ENCODE measurements around the gene MRGPRF.

Gene MRGPRF, protein sequence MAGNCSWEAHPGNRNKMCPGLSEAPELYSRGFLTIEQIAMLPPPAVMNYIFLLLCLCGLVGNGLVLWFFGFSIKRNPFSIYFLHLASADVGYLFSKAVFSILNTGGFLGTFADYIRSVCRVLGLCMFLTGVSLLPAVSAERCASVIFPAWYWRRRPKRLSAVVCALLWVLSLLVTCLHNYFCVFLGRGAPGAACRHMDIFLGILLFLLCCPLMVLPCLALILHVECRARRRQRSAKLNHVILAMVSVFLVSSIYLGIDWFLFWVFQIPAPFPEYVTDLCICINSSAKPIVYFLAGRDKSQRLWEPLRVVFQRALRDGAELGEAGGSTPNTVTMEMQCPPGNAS

DNA sequence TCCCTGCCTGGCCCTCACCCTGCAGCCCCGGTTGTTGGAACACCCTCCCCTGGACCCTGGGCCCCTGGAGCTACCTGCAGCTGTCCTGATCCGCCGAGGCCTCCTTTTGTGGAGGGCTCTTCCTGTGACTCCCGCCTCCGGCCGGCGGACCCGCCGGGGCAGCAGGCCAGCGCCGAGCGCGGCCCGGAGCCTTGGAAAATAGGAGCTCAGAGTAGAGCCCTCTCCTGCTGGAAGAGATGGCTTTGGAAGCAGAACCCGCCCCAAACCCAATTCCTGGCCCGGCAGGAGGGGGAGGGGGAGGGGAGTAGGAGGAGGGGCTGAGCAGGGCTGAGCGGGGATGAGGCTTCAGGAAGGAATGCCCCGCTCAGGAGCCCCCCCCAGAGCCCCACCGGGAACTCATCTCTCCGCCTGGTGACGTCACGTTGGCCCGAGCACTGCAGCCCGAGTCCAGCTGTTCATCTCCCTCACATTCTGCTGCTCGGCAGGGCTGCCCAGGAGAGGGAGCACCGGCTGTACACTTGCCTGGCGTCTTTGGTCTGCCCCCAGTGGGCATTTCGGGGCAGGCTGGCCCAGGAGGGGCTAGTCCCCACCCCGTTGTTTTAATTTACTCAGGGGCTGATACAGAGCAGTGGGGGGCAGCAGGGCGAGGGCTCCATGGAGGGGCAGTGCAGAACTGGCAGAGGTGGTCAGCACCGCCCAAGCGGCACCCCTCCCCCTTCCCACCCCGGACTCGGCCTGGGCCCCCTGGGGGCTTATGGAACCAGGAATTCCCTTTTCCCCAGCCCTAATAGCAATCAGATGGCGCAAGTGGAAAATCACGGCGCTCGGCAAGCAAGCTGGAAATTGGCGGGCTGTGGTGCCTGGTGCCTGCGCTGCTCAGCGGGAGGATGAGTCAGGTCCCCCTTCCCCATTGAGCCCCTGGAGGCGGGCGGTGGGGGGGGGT, at the start of gene MRGPRF:
Gene MRGPRF (minus strand): TSS at position 238 of the 943 bp plus-strand sequence. CDS start 3,345 bp downstream, outside the sequence.
- Mint-ChIP-seq H3K4me3 (no peak within 1 kb of the TSS), H3K4me1 (peaks cover 6% of the 10 kb centered on the region), H3K9me3 (no peaks in the 10 kb centered on the region), H3K27me3 (peaks cover 89% of the 10 kb centered on the region), H3K27ac (no peak within 1 kb of the TSS), H3K36me3 (no peaks in the 10 kb centered on the region)
- DNase-seq = no peak
- CTCF ChIA-PET = interaction anchor here (0.7 kb wide), 1 partner anchor 9 kb away, joined by 3 read pairs; no protein-coding TSS in a partner anchor

DNA sequence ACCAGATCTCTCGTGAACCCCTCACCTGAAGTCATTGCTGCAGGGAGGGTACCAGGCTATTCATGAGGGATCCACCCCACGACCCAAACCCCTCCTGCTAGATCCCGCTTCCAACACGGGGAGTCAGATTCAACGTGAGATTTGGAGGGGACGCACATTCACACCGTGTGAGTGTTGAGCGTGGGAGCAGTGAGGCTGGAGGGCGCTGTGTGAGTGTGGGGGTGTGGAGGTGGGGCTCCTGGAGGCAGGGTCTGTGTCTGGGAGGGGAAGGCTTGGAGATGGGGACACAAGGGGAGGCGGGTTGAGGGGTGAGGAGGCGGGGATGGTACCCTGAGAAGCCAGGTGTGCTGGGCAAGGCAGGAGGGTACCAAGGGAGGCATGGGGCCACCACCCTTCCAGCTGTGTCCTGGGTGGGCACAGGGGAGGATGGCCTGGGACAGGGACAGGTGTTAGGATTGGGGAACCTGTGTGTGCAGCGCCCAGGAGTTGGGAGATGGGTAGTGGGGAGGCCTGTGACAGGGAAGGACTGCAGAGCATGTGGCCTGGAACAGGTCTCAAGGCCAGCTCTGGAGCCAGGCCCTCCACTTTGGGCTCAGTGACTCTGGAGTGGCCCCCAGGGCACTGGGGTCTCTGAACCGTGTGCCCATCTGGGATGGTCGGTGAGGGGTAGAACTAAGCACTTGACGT, 49.3 kb upstream of the MRGPRF start:
- Mint-ChIP-seq H3K27ac (no peak overlapping the region), H3K27me3 (no peaks in the 10 kb centered on the region), H3K9me3 (no peaks in the 10 kb centered on the region), H3K4me3 (no peak overlapping the region), H3K36me3 (peaks cover 2% of the 10 kb centered on the region), H3K4me1 (no peaks in the 10 kb centered on the region)
- CTCF ChIA-PET = no interaction called here
- no peak for DNase-seq

DNA sequence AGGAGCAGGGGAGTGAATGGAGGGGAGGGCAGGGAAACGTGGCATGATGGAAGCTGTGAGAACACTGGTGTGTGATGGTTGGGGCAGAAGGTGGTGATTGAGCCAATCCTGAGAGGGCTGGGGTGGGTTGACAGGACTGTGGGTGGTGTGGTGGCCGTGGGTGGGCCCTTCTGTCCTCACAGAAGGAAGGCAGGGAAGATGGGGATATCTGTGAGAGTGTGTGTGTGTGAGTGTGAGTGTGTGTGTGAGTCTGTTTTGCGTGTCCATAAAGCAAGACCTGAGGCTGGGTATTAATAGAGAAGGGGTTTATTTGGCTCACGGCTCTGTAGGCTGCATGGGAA, 48.6 kb upstream of the MRGPRF start:
- Mint-ChIP-seq H3K27me3 (no peaks in the 10 kb centered on the region), H3K4me1 (no peaks in the 10 kb centered on the region), H3K27ac (no peak overlapping the region), H3K4me3 (no peak overlapping the region), H3K36me3 (peaks cover 2% of the 10 kb centered on the region), H3K9me3 (no peaks in the 10 kb centered on the region)
- DNase-seq = no peak
- CTCF ChIA-PET = no interaction called here

DNA sequence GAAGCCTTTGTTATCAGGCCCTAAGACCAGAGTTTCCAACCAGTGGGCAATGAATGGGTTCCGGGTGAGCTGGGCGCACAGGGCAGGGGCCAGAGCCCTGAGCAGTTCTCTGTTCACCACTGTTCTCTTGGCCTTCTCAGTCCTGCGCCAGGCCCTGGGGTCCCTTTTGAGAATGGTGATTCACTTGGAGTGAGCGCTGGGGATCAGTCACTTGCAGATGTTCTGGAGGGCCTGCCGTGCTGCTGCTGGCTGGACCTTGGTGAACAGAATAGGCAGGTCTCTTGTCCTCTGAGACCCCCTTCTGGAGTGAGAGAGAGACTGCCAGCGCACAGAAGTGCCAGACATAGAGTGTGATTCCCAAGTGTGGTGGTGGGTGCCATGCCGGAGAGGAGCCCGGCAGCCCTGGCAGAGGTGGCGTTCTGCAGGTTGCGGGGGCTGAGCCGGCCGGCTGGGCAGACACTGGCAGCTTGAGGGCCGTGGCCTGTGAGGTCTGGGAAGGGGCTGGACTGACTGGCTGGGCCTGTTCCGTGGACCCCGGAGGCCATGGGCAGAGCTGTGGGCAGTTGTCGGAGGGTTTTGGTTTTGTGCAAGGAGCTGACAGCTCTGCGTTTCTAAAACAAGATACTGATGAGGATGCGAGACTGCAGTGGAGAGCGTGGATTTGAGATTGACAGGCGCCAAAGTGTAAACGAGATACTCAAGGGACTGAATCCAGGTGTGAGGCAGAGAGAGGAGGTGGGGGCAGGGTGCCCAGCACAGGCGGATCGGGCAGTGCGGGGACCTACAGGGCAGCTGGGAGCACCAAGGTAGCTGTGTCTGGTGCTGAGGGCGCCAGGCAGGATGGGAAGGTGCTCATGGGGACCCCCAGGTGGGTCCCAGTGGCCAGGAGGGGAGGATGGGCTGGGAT, 48.0 kb upstream of the MRGPRF start:
- Mint-ChIP-seq H3K4me1 (peaks cover 3% of the 10 kb centered on the region), H3K36me3 (peaks cover 2% of the 10 kb centered on the region), H3K27ac (no peak overlapping the region)

DNA sequence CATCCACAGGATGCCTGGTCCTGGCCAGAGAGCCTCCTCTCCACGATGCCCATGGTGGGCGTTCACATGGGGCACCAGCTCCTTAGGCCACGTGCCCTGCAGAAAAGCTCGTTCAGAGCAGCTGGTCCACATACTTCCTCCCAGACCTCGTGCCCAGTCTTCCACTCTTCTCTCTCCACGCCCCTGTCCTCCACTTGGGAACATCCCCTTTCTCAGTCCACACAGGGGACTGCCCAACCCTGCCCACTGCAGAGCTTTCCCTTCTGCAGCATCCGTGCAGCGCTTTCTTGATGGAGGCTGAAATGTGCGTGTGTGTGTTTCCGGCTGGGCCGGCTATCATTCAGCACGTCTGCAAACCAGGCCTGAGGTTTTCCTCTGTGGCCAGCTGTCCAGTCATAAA, 46.9 kb upstream of the MRGPRF start:
- Mint-ChIP-seq H3K4me1 (peaks cover 3% of the 10 kb centered on the region), H3K4me3 (no peak overlapping the region), H3K9me3 (no peaks in the 10 kb centered on the region), H3K27me3 (no peaks in the 10 kb centered on the region), H3K27ac (no peak overlapping the region), H3K36me3 (peaks cover 5% of the 10 kb centered on the region)
- CTCF ChIA-PET = no interaction called here
- DNase-seq = no peak

More for the DNA sequence above, 48.0 kb upstream of the MRGPRF start:
- DNase-seq = no peak
- Mint-ChIP-seq H3K4me3 (no peak overlapping the region), H3K9me3 (no peaks in the 10 kb centered on the region), H3K27me3 (no peaks in the 10 kb centered on the region)
- CTCF ChIA-PET = no interaction called here

DNA sequence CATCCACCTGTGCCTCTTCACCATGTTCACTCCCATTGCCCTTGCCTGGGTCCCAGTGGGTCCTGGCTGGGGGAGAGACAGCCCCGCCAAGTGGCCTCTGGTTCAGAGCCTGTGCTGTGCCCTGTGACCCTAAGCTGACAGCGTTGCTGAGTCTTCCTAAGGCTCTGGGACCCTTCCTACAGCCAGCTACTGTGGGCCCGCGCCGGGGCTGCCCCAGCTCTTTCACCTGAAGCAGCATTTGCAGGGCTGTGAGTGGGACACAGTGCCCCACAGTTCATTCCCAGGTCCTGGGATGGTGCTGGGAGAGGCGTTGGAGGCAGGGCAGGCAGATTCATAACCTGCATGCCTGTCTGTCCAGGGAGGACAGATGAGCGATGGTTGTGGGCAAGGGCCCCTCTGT, 46.4 kb upstream of the MRGPRF start:
- H3K4me3 Mint-ChIP-seq = no peak overlapping the region
- no peak for DNase-seq
- H3K27me3 Mint-ChIP-seq = no peaks in the 10 kb centered on the region
- no peak overlapping the region for H3K27ac Mint-ChIP-seq
- CTCF ChIA-PET = no interaction called here
- peaks cover 3% of the 10 kb centered on the region for H3K4me1 Mint-ChIP-seq
- peaks cover 5% of the 10 kb centered on the region for H3K36me3 Mint-ChIP-seq
- no peaks in the 10 kb centered on the region for H3K9me3 Mint-ChIP-seq

DNA sequence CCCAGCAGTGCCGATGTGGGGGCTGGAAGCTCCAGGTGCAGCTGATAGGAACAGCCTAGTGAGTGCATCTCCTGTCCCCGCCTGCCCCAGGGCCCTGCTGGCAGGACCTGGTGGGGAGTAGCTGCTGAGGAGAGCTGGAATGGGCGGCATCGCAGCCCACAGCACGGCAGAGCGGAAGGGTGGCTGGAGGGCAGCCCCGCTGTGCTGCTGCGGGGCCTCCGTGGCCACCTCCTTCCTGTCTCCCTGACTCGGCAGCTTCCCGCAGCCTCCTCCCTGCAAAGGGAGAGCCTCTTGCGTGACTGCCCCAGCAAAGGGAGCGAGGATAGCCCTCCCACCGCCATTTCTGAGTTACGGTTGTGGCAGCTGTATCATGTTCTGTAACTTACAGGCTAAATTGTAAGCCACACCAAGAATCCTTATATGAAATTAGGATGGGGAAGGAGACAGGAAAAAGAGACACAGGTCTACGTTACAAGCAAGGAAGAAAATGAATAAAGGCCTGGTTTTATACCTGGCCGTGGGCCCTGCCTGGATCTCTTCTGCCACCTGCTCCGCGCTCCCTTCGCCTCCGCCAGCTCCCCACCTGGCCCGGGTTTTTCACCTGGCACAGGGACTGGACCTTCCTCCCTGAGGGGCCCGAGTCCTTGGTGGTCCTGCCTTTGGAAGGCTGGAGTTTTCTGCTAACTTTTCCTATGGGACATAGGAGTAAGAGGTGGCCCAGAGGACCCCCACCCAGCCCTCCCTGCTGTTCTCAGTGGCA, 45.6 kb upstream of the MRGPRF start:
- peaks cover 5% of the 10 kb centered on the region for H3K36me3 Mint-ChIP-seq
- no peak for DNase-seq

DNA sequence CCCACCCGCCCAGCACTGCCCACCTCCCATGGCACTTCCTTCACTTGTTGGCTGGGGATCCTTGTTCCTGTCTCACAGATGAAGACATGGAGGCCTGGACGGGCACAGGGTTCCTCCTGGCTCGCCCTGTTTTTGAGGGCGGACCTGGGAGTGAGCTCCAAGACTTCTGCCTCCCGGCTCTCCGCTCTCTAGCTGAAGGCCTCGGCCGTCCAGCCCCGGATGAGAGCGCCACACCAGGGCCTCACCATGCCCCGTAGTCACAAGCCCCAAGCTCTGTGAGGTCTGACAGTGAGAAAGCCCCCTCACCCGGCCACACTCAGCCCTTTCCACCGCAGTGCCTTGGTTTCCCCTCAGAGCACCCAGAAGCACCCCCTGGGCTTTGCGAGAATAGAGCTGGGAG, 44.8 kb upstream of the MRGPRF start:
- DNase-seq = no peak
- Mint-ChIP-seq H3K36me3 (peaks cover 5% of the 10 kb centered on the region), H3K4me1 (peaks cover 3% of the 10 kb centered on the region), H3K27me3 (no peaks in the 10 kb centered on the region), H3K27ac (no peak overlapping the region), H3K4me3 (no peak overlapping the region), H3K9me3 (no peaks in the 10 kb centered on the region)
- CTCF ChIA-PET = no interaction called here

More for the DNA sequence above, 45.6 kb upstream of the MRGPRF start:
- Mint-ChIP-seq H3K9me3 (no peaks in the 10 kb centered on the region), H3K27ac (no peak overlapping the region), H3K4me3 (no peak overlapping the region), H3K27me3 (no peaks in the 10 kb centered on the region), H3K4me1 (peaks cover 3% of the 10 kb centered on the region)
- CTCF ChIA-PET = no interaction called here

DNA sequence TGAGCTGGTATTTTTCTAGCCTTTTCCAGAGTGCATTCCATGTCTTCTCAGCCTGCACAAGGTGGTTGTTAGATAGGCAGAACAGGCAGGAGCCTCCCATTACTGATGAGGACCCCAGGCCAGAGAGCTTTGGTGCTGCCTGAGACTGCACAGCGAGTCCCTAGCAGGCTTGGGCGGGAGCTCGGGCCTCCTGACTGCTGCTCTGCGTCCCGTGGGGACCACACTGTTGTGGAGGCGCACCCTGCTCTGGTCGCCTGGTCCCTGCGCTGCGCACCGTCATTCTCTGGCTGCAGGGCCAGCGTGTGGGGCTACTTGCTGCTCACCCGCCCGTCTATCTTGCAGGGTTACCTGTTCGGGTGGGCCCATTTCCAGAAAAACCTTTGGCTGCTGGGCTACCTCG, 44.2 kb upstream of the MRGPRF start:
- Mint-ChIP-seq H3K9me3 (no peaks in the 10 kb centered on the region), H3K27ac (no peak overlapping the region), H3K27me3 (no peaks in the 10 kb centered on the region), H3K36me3 (peaks cover 5% of the 10 kb centered on the region), H3K4me1 (peaks cover 3% of the 10 kb centered on the region), H3K4me3 (no peak overlapping the region)
- CTCF ChIA-PET = no interaction called here
- no peak for DNase-seq

DNA sequence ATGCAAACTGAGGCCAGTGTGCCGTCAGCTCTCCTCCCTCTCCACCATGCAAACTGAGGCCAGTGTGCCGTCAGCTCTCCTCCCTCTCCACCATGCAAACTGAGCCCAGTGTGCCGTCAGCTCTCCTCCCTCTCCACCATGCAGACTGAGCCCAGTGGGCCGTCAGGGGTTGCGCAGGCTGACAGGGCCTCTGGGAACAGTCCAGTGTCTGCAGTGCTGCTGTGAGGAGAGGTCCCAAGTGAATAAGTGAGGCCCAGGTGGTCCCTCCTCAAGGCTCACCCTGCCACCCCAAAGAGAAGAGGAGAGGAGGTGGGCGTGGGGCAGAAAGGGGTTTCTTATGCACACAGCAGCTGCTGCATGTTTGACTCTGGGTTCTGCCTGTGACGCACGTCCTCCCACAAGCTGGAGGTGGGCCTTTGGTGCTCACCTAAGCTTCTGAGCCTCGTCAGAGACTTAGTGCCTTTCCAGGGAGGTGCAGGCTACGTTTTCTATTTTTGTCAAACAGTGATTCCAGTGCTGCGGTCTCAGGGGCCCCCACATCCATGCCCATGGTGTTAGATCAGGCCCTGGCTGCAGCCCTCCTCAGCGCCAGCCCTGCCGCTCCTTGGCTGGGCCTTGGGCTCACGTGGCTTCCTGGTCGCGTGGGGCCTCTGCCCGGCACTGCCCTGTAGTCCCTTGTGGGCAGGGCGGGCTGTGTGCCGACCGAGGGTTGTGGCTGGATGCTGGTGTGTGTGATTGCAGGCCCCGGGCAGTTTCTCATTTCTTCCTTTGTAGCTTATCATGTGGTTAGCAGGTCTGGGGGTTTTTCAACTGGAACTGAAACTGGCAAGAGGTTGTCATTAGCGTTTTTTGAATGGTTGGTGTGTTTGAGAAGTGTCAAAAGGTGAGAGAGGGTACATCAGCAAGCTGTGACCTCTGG, 42.8 kb upstream of the MRGPRF start:
- H3K36me3 Mint-ChIP-seq = peaks cover 5% of the 10 kb centered on the region
- no peak overlapping the region for H3K4me3 Mint-ChIP-seq
- no peak overlapping the region for H3K27ac Mint-ChIP-seq
- peaks cover 15% of the 10 kb centered on the region for H3K4me1 Mint-ChIP-seq
- CTCF ChIA-PET = no interaction called here
- no peak for DNase-seq
- no peaks in the 10 kb centered on the region for H3K9me3 Mint-ChIP-seq
- no peaks in the 10 kb centered on the region for H3K27me3 Mint-ChIP-seq

DNA sequence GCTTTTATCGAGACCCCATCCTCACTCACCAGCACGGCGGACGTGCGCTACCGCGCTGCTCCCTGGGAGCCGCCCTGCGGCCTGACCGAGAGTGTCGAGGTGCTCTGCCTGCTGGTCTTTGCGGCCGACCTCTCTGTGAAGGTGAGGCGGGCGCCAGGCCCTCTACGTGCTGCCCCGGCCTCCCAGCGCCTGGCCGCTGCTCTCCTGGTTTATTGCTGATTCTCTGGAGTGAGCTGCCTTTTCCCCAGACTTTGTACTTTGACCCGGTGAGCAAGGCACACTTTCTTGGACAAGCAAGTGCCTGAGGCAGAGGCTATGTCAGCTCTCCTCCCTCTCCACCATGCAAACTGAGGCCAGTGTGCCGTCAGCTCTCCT, 42.2 kb upstream of the MRGPRF start:
- H3K27me3 Mint-ChIP-seq = no peaks in the 10 kb centered on the region
- no peak overlapping the region for H3K27ac Mint-ChIP-seq
- no peak for DNase-seq
- peaks cover 20% of the 10 kb centered on the region for H3K4me1 Mint-ChIP-seq
- H3K36me3 Mint-ChIP-seq = peaks cover 5% of the 10 kb centered on the region
- no peak overlapping the region for H3K4me3 Mint-ChIP-seq
- CTCF ChIA-PET = no interaction called here
- H3K9me3 Mint-ChIP-seq = no peaks in the 10 kb centered on the region

DNA sequence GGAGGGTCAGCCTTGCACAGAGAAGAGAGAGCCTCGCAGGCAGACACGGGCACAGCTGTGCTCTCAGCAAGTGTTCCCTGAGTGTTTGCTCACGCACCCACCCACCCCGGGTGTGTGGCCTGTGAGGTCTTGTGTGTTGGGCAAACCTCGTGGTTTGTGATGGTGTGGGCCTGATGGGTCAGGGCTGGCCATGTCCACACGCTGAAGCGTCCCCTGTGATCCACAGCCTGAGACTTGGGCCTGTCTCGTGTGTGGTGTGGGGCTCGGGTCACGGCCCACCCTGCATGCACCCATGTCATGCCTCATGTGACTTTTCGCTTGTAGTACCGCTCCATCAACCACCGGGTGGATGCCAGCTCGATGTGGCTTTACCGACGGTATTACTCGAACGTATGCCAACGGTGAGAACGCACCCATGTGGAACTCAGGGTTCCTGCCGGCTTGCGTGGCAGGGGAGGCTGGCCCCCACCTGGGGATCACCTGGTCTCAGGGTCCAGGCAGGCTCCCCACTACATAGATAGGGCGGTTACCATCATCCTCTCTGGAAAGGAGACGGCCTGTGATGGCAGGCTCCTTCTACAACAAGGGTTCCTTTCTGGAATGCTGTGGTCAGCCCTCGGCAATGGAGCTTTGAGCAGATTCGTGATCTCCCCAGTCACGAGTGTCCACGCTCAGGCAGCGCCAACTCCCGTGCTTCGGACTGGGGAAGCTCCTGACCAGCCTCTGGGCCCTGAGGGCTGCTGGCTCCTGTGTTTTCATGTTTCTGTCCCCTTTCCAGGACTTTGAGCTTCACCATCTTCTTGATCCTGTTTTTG, 41.6 kb upstream of the MRGPRF start:
- CTCF ChIA-PET = no interaction called here
- no peak overlapping the region for H3K4me3 Mint-ChIP-seq
- no peaks in the 10 kb centered on the region for H3K27me3 Mint-ChIP-seq
- no peak overlapping the region for H3K27ac Mint-ChIP-seq
- peaks cover 3% of the 10 kb centered on the region for H3K36me3 Mint-ChIP-seq
- peaks cover 26% of the 10 kb centered on the region for H3K4me1 Mint-ChIP-seq
- no peak for DNase-seq
- no peaks in the 10 kb centered on the region for H3K9me3 Mint-ChIP-seq
